Muscle of arm (tissue), 12 donors: Measurements from ENCODE around the gene CISD3. TPM values are rescaled to one million over a fixed set of nuclear protein-coding genes. Genes with fewer than 3 reads are reported as not detected.

Experiments used
- DNase-seq: peaks from one replicate; pipeline ENCODE4 v3.0.0-alpha.2; 2013
- polyA plus RNA-seq, 12 donors: library from polyadenylated mRNA; unstranded; fragments of 120-200 nt; gene quantifications; one replicate each; pipeline ENCODE4 v1.2.1, GENCODE V29; 2013; ENCODE audit not compliant: insufficient read length in 12 of 12

Gene CISD3
- polyA plus RNA-seq, 12 donors: 10.7 to 17.4 (median 13.3) TPM; not detected in 1

DNA sequence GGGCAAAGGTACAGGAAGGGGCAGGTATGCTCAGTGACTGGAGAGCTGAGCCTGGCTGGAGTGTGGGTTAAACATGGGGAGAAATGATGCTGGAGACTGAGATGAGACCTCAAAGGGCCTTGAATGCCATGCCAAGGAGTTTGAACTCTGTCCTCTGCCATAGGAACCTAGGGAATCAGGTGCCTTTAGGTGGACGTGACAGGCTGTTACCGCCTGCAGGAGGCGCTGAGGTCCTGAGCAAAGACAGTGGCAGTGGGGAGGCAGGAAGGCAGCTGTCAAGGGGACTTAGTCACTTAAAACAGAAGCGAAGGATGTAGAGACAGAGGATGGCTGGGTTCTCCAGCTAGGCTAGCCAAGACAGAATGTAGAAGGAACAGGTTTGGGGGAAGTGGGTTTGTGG lies 31.5 kb downstream of the CISD3 start:
- DNase-seq: no peak

DNA sequence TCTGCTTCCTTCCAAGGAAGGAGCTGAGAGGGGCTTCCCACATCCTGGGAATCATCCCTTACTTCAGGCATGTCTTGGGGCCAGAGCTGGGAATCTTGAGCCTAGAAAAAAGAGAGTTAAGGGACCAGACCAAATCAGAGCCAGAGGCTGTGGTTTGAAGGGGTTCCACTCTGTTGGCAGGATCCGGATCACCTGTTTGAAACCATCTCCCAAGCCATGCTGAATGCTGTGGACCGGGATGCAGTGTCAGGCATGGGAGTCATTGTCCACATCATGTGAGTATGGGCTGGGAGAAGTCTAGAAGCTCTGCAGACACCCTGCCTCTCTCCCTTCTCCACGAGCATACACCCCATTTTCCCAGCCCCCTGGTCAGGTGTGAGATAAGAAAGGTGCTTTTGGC lies 32.1 kb downstream of the CISD3 start:
- DNase-seq: no peak

DNA sequence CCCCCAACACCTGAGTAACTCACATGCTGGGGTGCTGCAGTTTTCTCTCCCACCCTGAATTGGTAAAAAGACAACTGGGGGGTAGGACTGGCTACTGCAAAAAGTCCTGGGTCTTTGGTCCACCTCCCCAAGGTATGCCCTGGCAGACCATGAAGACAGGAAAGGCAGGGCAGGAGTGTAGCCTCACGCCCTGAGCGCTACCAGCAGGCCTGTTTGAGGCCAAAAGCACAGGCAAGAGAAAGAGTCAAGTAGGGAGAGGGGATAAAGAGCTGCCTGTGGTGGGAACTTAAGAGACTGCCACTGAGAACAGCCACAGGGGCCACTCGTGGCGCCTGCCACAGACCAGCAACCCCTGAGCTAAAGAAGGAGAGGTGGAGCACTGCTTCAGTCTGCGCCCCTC lies 36.2 kb downstream of the CISD3 start:
- no peak for DNase-seq

DNA sequence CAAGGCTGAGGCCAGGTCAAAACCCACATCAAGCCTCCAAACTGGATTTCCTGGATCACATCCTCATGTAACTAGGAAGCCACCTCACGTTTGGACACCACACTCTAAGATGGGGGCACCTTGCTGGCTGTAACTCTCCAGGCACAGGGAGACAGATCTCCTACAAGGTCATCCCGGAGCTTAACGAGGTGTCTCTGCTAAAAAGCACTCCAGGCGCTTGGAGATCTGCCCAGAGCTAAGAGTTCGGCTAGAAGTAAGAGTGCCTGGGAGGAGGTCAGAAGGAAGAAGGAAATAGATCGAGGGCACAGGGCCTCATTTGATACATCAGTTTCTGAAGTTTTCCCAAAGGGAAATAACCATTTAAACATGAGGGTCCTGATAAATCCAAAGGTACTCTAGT lies 38.3 kb downstream of the CISD3 start:
- DNase-seq: no peak

DNA sequence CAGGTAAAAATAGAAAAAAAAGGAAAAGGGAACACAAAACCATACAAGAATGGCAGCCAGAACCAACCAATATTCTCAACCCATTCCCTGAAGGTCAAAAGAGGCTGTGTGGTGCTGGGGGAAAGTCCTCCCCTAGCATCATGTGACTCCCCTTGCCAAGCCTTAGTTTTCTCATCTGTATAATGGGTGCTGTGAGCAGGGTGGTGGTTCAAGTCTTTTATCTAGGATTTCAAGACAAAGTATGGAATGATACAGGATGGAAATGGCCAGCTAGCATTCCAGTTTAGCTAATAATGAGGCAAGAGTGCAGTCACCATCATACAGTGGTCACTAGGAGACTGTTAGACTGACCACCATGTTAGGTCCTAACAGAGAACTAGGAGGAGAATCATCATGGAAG lies 43.1 kb downstream of the CISD3 start:
- no peak for DNase-seq

DNA sequence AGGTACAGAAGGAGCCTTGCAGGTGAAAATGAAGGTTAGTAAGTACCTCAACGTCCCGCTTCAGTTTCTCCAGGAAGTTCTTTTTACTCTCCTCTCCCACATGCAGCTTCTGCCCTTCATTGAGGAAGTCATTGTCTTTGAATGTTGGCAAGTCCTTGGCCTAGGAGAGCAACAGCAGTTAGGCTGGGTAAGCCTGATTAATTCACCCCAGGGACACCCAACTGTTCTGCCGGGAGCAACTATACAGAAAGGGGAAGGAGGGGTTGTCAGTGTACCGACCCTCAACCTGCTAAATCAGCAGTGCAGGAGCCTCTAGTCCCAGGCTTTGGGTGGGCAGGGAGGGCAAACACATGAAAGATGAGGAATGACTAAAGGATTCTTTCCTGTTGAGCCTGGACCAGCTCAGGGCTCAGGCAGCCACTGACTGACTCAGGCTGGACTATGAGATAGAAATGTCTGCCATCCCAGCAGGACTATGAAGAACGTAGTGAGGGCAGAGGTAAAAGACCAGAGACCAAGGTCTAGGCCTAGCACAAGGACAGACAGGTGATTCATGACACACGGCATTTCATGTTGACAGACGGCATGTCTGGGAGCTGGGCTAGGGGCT lies 47.6 kb downstream of the CISD3 start:
- no peak for DNase-seq

DNA sequence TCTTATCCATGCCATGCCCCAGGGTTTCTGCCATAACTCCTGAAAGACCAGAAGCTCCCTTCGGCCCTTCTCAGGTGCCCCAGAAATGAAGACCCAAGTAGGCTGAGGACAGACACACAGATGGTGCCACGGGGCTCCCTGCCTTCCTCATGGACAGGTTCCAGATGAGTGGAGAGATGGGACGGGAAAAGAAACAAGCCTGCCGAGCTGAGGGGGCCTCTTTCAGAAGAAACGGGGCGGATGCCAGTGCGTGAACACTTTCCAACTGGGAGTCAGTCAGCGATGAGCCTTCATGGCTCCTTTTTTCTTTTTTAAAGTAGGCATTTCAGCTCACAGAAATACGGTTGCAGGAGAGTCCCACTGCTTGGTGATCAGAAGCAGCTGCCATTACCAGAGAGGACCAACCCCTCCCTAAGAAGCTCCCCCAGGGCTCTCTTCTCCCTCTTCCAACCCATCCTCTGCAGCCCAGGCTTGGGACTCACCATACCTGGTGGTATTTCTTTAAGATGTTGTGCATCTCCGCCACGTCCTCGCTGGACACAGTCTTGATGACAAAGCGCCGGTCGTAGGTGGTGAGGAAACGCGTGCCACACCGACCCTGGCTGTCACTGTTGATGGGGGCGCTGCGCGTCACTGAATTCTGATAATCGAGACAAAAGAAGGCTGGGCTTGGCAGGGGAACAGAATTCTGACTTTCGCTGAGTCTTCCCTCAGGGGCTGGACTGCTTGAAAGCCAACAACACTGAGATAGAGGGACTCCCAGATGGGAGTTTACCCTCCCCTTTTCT lies 50.0 kb downstream of the CISD3 start:
- DNase-seq: no peak

DNA sequence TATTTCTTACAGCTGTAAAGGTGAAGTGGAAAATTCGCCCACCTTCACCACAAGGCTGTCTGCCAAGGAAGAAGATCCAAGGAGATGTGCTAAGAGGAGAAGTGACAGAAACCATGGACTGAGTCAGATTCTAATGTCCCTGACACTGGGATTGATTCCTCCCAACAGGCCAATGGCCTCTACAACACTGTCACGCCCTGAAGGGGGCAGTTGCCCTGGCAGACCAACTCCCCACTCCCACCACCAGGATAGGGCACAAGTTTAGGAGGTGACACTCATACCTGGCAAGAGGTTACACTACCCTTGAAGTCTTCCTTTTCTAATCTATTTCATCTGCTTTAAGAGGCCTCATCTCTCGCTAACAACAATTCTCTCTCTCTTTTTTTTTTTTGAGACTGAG lies 53.1 kb downstream of the CISD3 start:
- no peak for DNase-seq

Other genes starting within 250 kb of the CISD3 start
- 10 to 100 TPM in 1 of 12 donors, 1 to 10 TPM in 3, under 1 TPM in 7, not detected in 1; 0.69 to 18.7 (median 0.90) TPM for gene SRCIN1, start 124.4 kb upstream of the CISD3 start, polyA plus RNA-seq
- gene EPOP, start 55.4 kb upstream of the CISD3 start, polyA plus RNA-seq: under 1 TPM in 10 of 12 donors, not detected in 2; 0.28 to 0.77 (median 0.44) TPM
- gene MLLT6, start 25.1 kb upstream of the CISD3 start, polyA plus RNA-seq: 100 to 1,000 TPM in 3 of 12 donors, 10 to 100 TPM in 9; 47.8 to 277 (median 74.5) TPM
- gene PCGF2, start 18.0 kb downstream of the CISD3 start, polyA plus RNA-seq: 10 to 100 TPM in 11 of 12 donors, not detected in 1; 23.9 to 65.8 (median 30.2) TPM
- gene PSMB3, start 22.4 kb downstream of the CISD3 start, polyA plus RNA-seq: 100 to 1,000 TPM in 1 of 12 donors, 10 to 100 TPM in 10, not detected in 1; 63.9 to 133 (median 74.8) TPM
- 10 to 100 TPM; 56.2 to 96.9 (median 72.1) TPM for gene PIP4K2B, start 69.2 kb downstream of the CISD3 start, polyA plus RNA-seq
- gene CWC25, start 95.0 kb downstream of the CISD3 start, polyA plus RNA-seq: 10 to 100 TPM in 11 of 12 donors, not detected in 1; 10.3 to 22.0 (median 14.0) TPM
- gene RPL23, start 123.4 kb downstream of the CISD3 start, polyA plus RNA-seq: 1,000 to 10,000 TPM; 1,619 to 4,143 (median 2,948) TPM
- gene LASP1, start 139.7 kb downstream of the CISD3 start, polyA plus RNA-seq: 100 to 1,000 TPM in 3 of 12 donors, 10 to 100 TPM in 8, not detected in 1; 67.3 to 159 (median 80.6) TPM
- gene FBXO47, start 237.1 kb downstream of the CISD3 start, polyA plus RNA-seq: not detected